Uterus (tissue), 4 donors: ENCODE measurements around the gene ME1. TPM values are rescaled to one million over a fixed set of nuclear protein-coding genes. Genes with fewer than 3 reads are reported as not detected.

Source experiments
- DNase-seq, 2 donors: peaks; one replicate each; pipeline ENCODE4 v3.0.0-alpha.2; 2019 to 2020
- H3K27ac ChIP-seq, 2 donors: fragments of 200-600 bp; sonication (generic); 1 replicate in 1 of 2; 2 replicates in 1 of 2; pipeline ENCODE4 v1.5.1; 2016 to 2018
- H3K27me3 ChIP-seq, 2 donors: fragments of 200-600 bp; sonication (generic); one replicate each; pipeline ENCODE4 v1.5.1; 2018 to 2019; ENCODE audit warnings: control low read depth in 1 of 2
- H3K36me3 ChIP-seq, 2 donors: fragments of 200-600 bp; sonication (generic); one replicate each; pipeline ENCODE4 v1.5.1; 2019; ENCODE audit warnings: control low read depth in 1 of 2
- H3K4me1 ChIP-seq, 2 donors: fragments of 200-600 bp; sonication (generic); one replicate each; pipeline ENCODE4 v1.5.1; 2018 to 2019; ENCODE audit warnings: control low read depth in 1 of 2
- H3K4me3 ChIP-seq, 2 donors: fragments of 200-600 bp; sonication (generic); 1 replicate in 1 of 2; 2 replicates in 1 of 2; pipeline ENCODE4 v1.5.1; 2018 to 2019; ENCODE audit warnings: mild to moderate bottlenecking in 1 of 2
- H3K9me3 ChIP-seq, 2 donors: fragments of 200-600 bp; sonication (generic); one replicate each; pipeline ENCODE4 v1.5.1; 2019; ENCODE audit warnings: control low read depth in 1 of 2
- CTCF ChIP-seq, 4 experiments: fragments of 200-600 bp in 2 of 4; fragments of 450-650 bp in 2 of 4; sonication (generic) in 2 of 4; IDR thresholded peaks; one replicate each; pipeline ENCODE4 v1.5.1; 2016 to 2019; ENCODE audit warnings: antibody characterized with exemption in 4 of 4, mild to moderate bottlenecking in 2 of 4, moderate library complexity in 1 of 4
- POLR2A ChIP-seq, 2 donors: fragments of 450-650 bp; IDR thresholded peaks; one replicate each; pipeline ENCODE4 v1.6.1; 2016; ENCODE audit warnings: antibody characterized with exemption in 2 of 2, mild to moderate bottlenecking in 1 of 2, moderate library complexity in 1 of 2
- intact Hi-C: fragments of 100-400 bp; cut with DNase I; formaldehyde crosslinking; loops from one replicate; pipeline ENCODE4 v1.15.1; 2023; ENCODE audit warnings: low total_unique reads
- total RNA-seq, 4 donors: library from RNA; depleted of rRNA in 3 of 4; stranded (reverse); fragments of >200 nt in 3 of 4; gene quantifications; one replicate each; pipeline versions ENCODE4 v1.1.0 to v1.2.4, GENCODE V29; 2014 to 2023
- donor health status: DM: yes; HTN: yes; CAD: no.

Gene ME1
- total RNA-seq, 4 donors from 2014 or later = 1.0 to 18.5 (median 3.2) TPM

- Histone ChIP-seq H3K27ac (no peak overlapping the region), H3K36me3 (no peaks in the 10 kb centered on the region), H3K4me3 (no peak overlapping the region), H3K27me3 (no peaks in the 10 kb centered on the region), H3K4me1 (no peaks in the 10 kb centered on the region), H3K9me3 (no peaks in the 10 kb centered on the region)
- TF ChIP-seq CTCF (IDR thresholded peaks at IDR 0.05) (no peak), POLR2A (IDR thresholded peaks at IDR 0.05) (no peak)
- intact Hi-C loops = no loop called here
- DNase-seq = no peak
These were observed 35.5 kb upstream of the ME1 start for GRCh38 chr6:83466328-83466727.

- no peaks in the 10 kb centered on the region for H3K9me3 ChIP-seq
- intact Hi-C loops = no loop called here
- DNase-seq = no peak
- H3K27me3 ChIP-seq = no peaks in the 10 kb centered on the region
- no peaks in the 10 kb centered on the region for H3K4me1 ChIP-seq
- TF ChIP-seq CTCF (IDR thresholded peaks at IDR 0.05) (no peak), POLR2A (IDR thresholded peaks at IDR 0.05) (no peak)
- H3K27ac ChIP-seq = no peak overlapping the region
- no peaks in the 10 kb centered on the region for H3K36me3 ChIP-seq
- H3K4me3 ChIP-seq = no peak overlapping the region
These were observed 33.7 kb upstream of the ME1 start for GRCh38 chr6:83464381-83465140.

GRCh38 chr6:83463886-83464285 is 33.0 kb upstream of the ME1 start:
- no peaks in the 10 kb centered on the region for H3K9me3 ChIP-seq
- DNase-seq = no peak
- no peaks in the 10 kb centered on the region for H3K27me3 ChIP-seq
- H3K4me1 ChIP-seq = no peaks in the 10 kb centered on the region
- no peak overlapping the region for H3K27ac ChIP-seq
- H3K4me3 ChIP-seq = no peak overlapping the region
- intact Hi-C loops = no loop called here
- TF ChIP-seq POLR2A (IDR thresholded peaks at IDR 0.05) (no peak), CTCF (IDR thresholded peaks at IDR 0.05) (no peak)
- no peaks in the 10 kb centered on the region for H3K36me3 ChIP-seq

GRCh38 chr6:83462524-83462923 is 31.7 kb upstream of the ME1 start:
- no peaks in the 10 kb centered on the region for H3K36me3 ChIP-seq
- H3K4me3 ChIP-seq = no peak overlapping the region
- H3K27ac ChIP-seq = no peak overlapping the region
- no peaks in the 10 kb centered on the region for H3K4me1 ChIP-seq
- H3K27me3 ChIP-seq = no peaks in the 10 kb centered on the region
- DNase-seq = no peak
- no peaks in the 10 kb centered on the region for H3K9me3 ChIP-seq
- TF ChIP-seq CTCF (IDR thresholded peaks at IDR 0.05) (no peak), POLR2A (IDR thresholded peaks at IDR 0.05) (no peak)
- intact Hi-C loops = no loop called here

- no peak for DNase-seq
- intact Hi-C loops = no loop called here
- Histone ChIP-seq H3K4me1 (no peaks in the 10 kb centered on the region), H3K27me3 (no peaks in the 10 kb centered on the region), H3K36me3 (no peaks in the 10 kb centered on the region), H3K27ac (no peak overlapping the region), H3K9me3 (no peaks in the 10 kb centered on the region), H3K4me3 (no peak overlapping the region)
- TF ChIP-seq POLR2A (IDR thresholded peaks at IDR 0.05) = no peak
These were observed 30.6 kb upstream of the ME1 start for GRCh38 chr6:83461438-83461837.
